ENCODE results near the gene CDK9. TPM values are rescaled to one million over a fixed set of nuclear protein-coding genes. Genes with fewer than 3 reads are reported as not detected.

CDK9 gene
- 10 to 100 TPM; 63.8 to 80.4 TPM for total RNA-seq

DNA sequence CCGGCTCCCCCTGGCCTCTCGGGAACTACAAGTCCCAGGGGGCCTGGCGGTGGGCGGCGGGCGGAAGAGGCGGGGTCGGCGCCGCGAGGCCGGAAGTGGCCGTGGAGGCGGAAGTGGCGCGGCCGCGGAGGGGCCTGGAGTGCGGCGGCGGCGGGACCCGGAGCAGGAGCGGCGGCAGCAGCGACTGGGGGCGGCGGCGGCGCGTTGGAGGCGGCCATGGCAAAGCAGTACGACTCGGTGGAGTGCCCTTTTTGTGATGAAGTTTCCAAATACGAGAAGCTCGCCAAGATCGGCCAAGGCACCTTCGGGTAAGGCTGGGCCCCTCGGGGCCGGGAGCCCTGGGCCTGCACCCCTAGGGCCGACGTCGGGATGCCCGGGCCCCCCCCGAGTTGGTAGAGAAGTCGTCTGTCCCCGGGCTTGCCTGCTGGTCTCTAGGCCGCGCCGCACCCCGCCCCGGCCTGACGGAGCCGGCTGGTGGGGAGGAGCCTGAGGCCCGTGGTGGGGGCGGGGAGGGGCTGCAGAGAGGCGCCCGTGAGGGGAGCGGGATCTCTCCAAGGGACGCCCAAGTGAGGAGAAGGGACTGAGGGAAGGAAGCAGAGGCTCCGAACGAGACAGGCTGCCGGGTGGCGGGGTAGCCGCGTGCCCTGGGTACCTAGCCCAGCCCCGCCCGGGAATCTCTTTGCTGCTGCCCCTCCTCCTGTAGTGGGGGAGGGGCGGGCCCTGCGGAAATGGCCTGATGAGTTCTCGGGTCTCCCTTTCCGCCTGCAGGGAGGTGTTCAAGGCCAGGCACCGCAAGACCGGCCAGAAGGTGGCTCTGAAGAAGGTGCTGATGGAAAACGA, at the start of gene CDK9:
Gene CDK9, plus strand, starts transcription at position 102 of the 840 bp plus-strand sequence. Its CDS starts 115 bp downstream, at position 217.
- Mint-ChIP-seq H3K4me3 (peak within 1 kb of the TSS; percentile 97), H3K9me3 (ENCODE audit: low read depth) (no peaks in the 10 kb centered on the region), H3K27ac (peak within 1 kb of the TSS; percentile 97), H3K27me3 (no peaks in the 10 kb centered on the region), H3K36me3 (ENCODE audit: low read depth) (peaks cover 39% of the 10 kb centered on the region), H3K4me1 (peaks cover 71% of the 10 kb centered on the region)
- ChIA-PET POLR2A (interaction anchor here (0.8 to 1.9 kb wide), 4 partner anchors 10 to 132 kb away, joined by 3 to 15 read pairs (median 6); partner anchors contain the start of gene TOR2A), CTCF (interaction anchor here (0.6 to 3.3 kb wide), 15 partner anchors 10 to 135 kb away, joined by 3 to 17 read pairs (median 3); partner anchors contain the start of genes FPGS, TOR2A and TTC16)
- intact Hi-C loops (cut with DNase I, micrococcal nuclease) = loop anchor here (1.0 to 10.0 kb wide), 19 partner anchors 15 to 901 kb away; partner anchors contain the start of genes FPGS (in 2 of the 2), NAIF1 (in 2 of the 2), ST6GALNAC4 (in 2 of the 2) and TOR2A (in 2 of the 2)
- peak; percentile 97 for DNase-seq
- ATAC-seq = peak; percentile 69

GRCh38 chr9:127738666-127739065, 47.2 kb upstream of the CDK9 start:
- ChIA-PET POLR2A (no interaction called here), CTCF (no interaction called here)
- H3K9me3 Mint-ChIP-seq (ENCODE audit: low read depth) = no peaks in the 10 kb centered on the region
- intact Hi-C loops (cut with DNase I, micrococcal nuclease) = no loop called here
- H3K27ac Mint-ChIP-seq = no peak overlapping the region
- DNase-seq (no peak), ATAC-seq (no peak)
- H3K4me3 Mint-ChIP-seq = no peak overlapping the region
- peaks cover 12% of the 10 kb centered on the region for H3K4me1 Mint-ChIP-seq
- no peaks in the 10 kb centered on the region for H3K27me3 Mint-ChIP-seq
- peaks cover 11% of the 10 kb centered on the region for H3K36me3 Mint-ChIP-seq (ENCODE audit: low read depth)

GRCh38 chr9:127739614-127740330, 46.1 kb upstream of the CDK9 start:
- no peak overlapping the region for H3K4me3 Mint-ChIP-seq
- CTCF ChIA-PET = interaction anchor here (0.8 to 0.9 kb wide), 3 partner anchors 24 to 133 kb away, joined by 3 read pairs; no protein-coding TSS in a partner anchor
- no peak for DNase-seq
- no peak overlapping the region for H3K27ac Mint-ChIP-seq
- H3K36me3 Mint-ChIP-seq (ENCODE audit: low read depth) = peaks cover 12% of the 10 kb centered on the region
- no peaks in the 10 kb centered on the region for H3K27me3 Mint-ChIP-seq
- H3K9me3 Mint-ChIP-seq (ENCODE audit: low read depth) = no peaks in the 10 kb centered on the region
- intact Hi-C loops (cut with DNase I, micrococcal nuclease) = no loop called here
- peaks cover 5% of the 10 kb centered on the region for H3K4me1 Mint-ChIP-seq
- POLR2A ChIA-PET = no interaction called here
- ATAC-seq = no peak

DNA sequence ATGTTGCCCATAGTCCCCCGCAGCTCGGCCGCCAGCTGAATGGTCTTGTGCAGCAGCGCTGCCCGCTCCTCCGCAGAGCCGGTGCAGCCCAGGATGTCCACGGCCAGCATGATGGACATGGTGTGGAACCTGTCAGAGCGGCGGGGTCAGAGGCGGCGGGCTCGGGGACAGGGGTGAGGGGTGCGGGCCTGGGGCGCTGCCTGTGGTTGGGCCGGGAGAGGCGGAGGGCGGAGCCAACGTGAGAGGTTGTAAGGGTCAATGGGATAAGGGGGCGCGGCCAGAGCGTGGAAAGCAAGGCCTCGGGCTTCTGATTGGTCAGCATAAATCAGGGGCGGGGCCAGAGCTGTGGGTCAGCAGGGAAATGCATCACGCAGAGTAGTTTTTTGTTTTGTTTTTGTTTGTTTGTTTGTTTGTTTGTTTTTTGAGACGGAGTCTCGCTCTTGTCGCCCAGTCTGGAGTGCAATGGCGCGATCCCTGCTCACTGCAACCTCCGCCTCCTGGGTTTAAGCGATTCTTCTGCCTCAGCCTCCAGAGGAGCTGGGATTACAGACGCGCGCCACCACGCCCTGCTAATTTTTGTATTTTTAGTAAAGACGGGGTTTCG, 43.9 kb upstream of the CDK9 start:
- intact Hi-C loops (cut with DNase I, micrococcal nuclease) = no loop called here
- Mint-ChIP-seq H3K4me3 (no peak overlapping the region), H3K4me1 (peaks cover 1% of the 10 kb centered on the region), H3K27ac (no peak overlapping the region), H3K36me3 (ENCODE audit: low read depth) (peaks cover 18% of the 10 kb centered on the region), H3K9me3 (ENCODE audit: low read depth) (no peaks in the 10 kb centered on the region), H3K27me3 (no peaks in the 10 kb centered on the region)
- DNase-seq (no peak), ATAC-seq (no peak)
- ChIA-PET CTCF (interaction anchor here (0.6 to 1.5 kb wide), 2 partner anchors 41 to 57 kb away, joined by 3 read pairs; no protein-coding TSS in a partner anchor), POLR2A (no interaction called here)

- Mint-ChIP-seq H3K27ac (no peak overlapping the region), H3K4me1 (peaks cover 6% of the 10 kb centered on the region), H3K36me3 (ENCODE audit: low read depth) (peaks cover 22% of the 10 kb centered on the region), H3K27me3 (no peaks in the 10 kb centered on the region), H3K9me3 (ENCODE audit: low read depth) (no peaks in the 10 kb centered on the region), H3K4me3 (no peak overlapping the region)
- POLR2A ChIA-PET = no interaction called here
- ATAC-seq = no peak
- intact Hi-C loops (cut with DNase I, micrococcal nuclease) = no loop called here
- no peak for DNase-seq
- CTCF ChIA-PET = interaction anchor here (0.9 to 2.1 kb wide), 3 partner anchors 8 to 175 kb away, joined by 3 to 12 read pairs (median 3); partner anchors contain the start of genes ST6GALNAC4 and TOR2A
Observed at GRCh38 chr9:127742435-127743088, 43.3 kb upstream of the CDK9 start.

- no peak for ATAC-seq
Observed at GRCh38 chr9:127744398-127745110, 41.3 kb upstream of the CDK9 start.

GRCh38 chr9:127746959-127747569, 38.8 kb upstream of the CDK9 start:
- CTCF ChIA-PET = interaction anchor here (0.6 to 1.8 kb wide), 4 partner anchors 12 to 111 kb away, joined by 3 to 6 read pairs (median 4); partner anchors contain the start of gene TOR2A
- Mint-ChIP-seq H3K4me1 (peaks cover 6% of the 10 kb centered on the region), H3K9me3 (ENCODE audit: low read depth) (no peaks in the 10 kb centered on the region), H3K36me3 (ENCODE audit: low read depth) (peaks cover 31% of the 10 kb centered on the region), H3K27me3 (no peaks in the 10 kb centered on the region), H3K4me3 (no peak overlapping the region), H3K27ac (no peak overlapping the region)
- ATAC-seq (peak; percentile 43), DNase-seq (no peak)
- intact Hi-C loops (cut with DNase I, micrococcal nuclease) = no loop called here
- POLR2A ChIA-PET = no interaction called here

More at GRCh38 chr9:127744398-127745110, 41.3 kb upstream of the CDK9 start:
- POLR2A ChIA-PET = interaction anchor here (0.6 kb wide), 1 partner anchor 345 kb away, joined by 3 read pairs; no protein-coding TSS in a partner anchor
- DNase-seq = no peak
- H3K4me1 Mint-ChIP-seq = peaks cover 6% of the 10 kb centered on the region
- H3K36me3 Mint-ChIP-seq (ENCODE audit: low read depth) = peaks cover 18% of the 10 kb centered on the region
- no peaks in the 10 kb centered on the region for H3K27me3 Mint-ChIP-seq
- no peak overlapping the region for H3K4me3 Mint-ChIP-seq
- intact Hi-C loops (cut with DNase I, micrococcal nuclease) = no loop called here
- CTCF ChIA-PET = interaction anchor here (0.6 to 2.2 kb wide), 5 partner anchors 10 to 354 kb away, joined by 3 to 12 read pairs (median 5); partner anchors contain the start of gene TOR2A
- H3K27ac Mint-ChIP-seq = no peak overlapping the region
- H3K9me3 Mint-ChIP-seq (ENCODE audit: low read depth) = no peaks in the 10 kb centered on the region

GRCh38 chr9:127749090-127749787, 36.6 kb upstream of the CDK9 start:
- no peaks in the 10 kb centered on the region for H3K9me3 Mint-ChIP-seq (ENCODE audit: low read depth)
- no peaks in the 10 kb centered on the region for H3K27me3 Mint-ChIP-seq
- H3K4me3 Mint-ChIP-seq = no peak overlapping the region
- intact Hi-C loops (cut with DNase I, micrococcal nuclease) = no loop called here
- H3K36me3 Mint-ChIP-seq (ENCODE audit: low read depth) = peaks cover 28% of the 10 kb centered on the region
- ChIA-PET POLR2A (no interaction called here), CTCF (interaction anchor here (0.6 to 1.8 kb wide), 2 partner anchors 14 to 52 kb away, joined by 4 to 6 read pairs; partner anchors contain the start of gene TOR2A)
- H3K4me1 Mint-ChIP-seq = peaks cover 6% of the 10 kb centered on the region
- ATAC-seq (no peak), DNase-seq (no peak)
- no peak overlapping the region for H3K27ac Mint-ChIP-seq

DNA sequence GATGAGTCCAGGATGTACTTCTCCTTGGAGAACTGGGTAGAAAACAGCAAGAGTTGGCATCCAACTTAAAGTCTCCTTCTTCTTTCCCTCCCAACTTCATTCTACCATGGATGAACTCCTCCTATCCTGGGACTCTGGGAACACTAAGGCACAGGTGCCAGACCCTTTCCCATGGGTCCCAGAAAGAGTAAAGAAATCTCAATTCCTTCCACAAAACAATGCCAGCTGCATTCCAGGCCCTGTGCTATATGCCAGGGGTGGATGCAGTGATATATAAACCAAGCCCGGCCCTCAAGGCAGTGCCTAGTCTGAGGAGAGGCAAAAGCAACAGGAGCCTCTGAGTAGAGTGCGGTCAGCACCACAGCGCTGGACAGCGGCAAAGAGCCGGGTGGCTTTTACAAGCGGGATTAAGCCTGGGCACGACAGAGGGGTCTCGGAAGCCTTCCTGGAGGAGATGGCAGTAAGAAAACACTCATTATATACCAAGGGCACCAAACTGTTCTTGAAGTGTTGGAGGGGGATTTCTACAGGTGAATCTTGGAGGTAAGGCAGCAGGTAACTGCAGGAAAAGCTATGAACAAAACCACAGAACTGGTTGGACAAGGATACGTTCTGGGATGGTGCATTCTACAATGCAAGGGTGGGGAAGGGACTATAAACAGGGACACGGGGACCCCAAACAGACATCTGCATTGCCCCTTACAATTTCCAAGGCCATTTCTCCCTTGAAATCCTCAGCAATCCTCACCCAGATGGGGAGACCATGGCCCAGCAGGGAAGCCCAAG, 34.4 kb upstream of the CDK9 start:
- Mint-ChIP-seq H3K36me3 (ENCODE audit: low read depth) (peaks cover 24% of the 10 kb centered on the region), H3K27me3 (no peaks in the 10 kb centered on the region), H3K4me1 (peaks cover 6% of the 10 kb centered on the region), H3K9me3 (ENCODE audit: low read depth) (no peaks in the 10 kb centered on the region), H3K27ac (no peak overlapping the region), H3K4me3 (no peak overlapping the region)
- DNase-seq (peak; percentile 33), ATAC-seq (no peak)
- CTCF ChIA-PET = no interaction called here
- intact Hi-C loops (cut with DNase I, micrococcal nuclease) = no loop called here
- POLR2A ChIA-PET = no interaction called here
